Thoracic aorta (tissue), 2 donors: ENCODE data around the gene GREB1L. TPM values are rescaled to one million over a fixed set of nuclear protein-coding genes. Genes with fewer than 3 reads are reported as not detected.

Source experiments
- ATAC-seq: fragments of 150-250 bp; one replicate; pipeline ENCODE4 v1.8.0; 2017; ENCODE audit warnings: low read depth; ENCODE audit not compliant: insufficient number of reproducible peaks, low FRiP score
- DNase-seq: peaks from one replicate; pipeline ENCODE4 v3.0.0-alpha.2; 2020; ENCODE audit warnings: low spot score
- H3K27ac ChIP-seq, 2 donors: fragments of 200-600 bp; sonication (generic); 1 replicate in 1 of 2; 2 replicates in 1 of 2; pipeline ENCODE4 v1.5.1; 2016; ENCODE audit warnings: mild to moderate bottlenecking in 2 of 2, moderate library complexity in 2 of 2
- H3K27me3 ChIP-seq: fragments of 200-600 bp; sonication (generic); replicated peaks from 2 replicates; pipeline ENCODE4 v1.6.0; 2016; ENCODE audit warnings: mild to moderate bottlenecking; ENCODE audit not compliant: insufficient read depth
- H3K36me3 ChIP-seq: fragments of 200-600 bp; sonication (generic); one replicate; pipeline ENCODE4 v1.5.1; 2016
- H3K4me1 ChIP-seq, 2 donors: fragments of 200-600 bp; sonication (generic); 1 replicate in 1 of 2; 2 replicates in 1 of 2; pipeline versions ENCODE4 v1.5.1 to v1.6.0; 2016; ENCODE audit warnings: low read depth in 2 of 2, mild to moderate bottlenecking in 1 of 2; ENCODE audit not compliant: control insufficient read depth in 1 of 2
- H3K4me3 ChIP-seq: fragments of 200-600 bp; sonication (generic); 2 replicates; pipeline ENCODE4 v1.5.1; 2016; ENCODE audit warnings: mild to moderate bottlenecking
- H3K9me3 ChIP-seq: fragments of 200-600 bp; sonication (generic); 2 replicates; pipeline ENCODE4 v1.5.1; 2016
- total RNA-seq, 2 donors: library from RNA; depleted of rRNA; stranded (reverse); fragments of >200 nt; gene quantifications; one replicate each; pipeline versions ENCODE4 v1.1.0 to v1.2.3, GENCODE V29; 2016
- TF ChIP-seq, protein P1 (sequence below): fragments of 200-600 bp; sonication (generic); IDR thresholded peaks from one replicate; pipeline ENCODE4 v1.5.1; 2019; ENCODE audit warnings: antibody characterized with exemption

GREB1L gene
- 10 to 100 TPM; 12.7 to 20.0 TPM for total RNA-seq

DNA sequence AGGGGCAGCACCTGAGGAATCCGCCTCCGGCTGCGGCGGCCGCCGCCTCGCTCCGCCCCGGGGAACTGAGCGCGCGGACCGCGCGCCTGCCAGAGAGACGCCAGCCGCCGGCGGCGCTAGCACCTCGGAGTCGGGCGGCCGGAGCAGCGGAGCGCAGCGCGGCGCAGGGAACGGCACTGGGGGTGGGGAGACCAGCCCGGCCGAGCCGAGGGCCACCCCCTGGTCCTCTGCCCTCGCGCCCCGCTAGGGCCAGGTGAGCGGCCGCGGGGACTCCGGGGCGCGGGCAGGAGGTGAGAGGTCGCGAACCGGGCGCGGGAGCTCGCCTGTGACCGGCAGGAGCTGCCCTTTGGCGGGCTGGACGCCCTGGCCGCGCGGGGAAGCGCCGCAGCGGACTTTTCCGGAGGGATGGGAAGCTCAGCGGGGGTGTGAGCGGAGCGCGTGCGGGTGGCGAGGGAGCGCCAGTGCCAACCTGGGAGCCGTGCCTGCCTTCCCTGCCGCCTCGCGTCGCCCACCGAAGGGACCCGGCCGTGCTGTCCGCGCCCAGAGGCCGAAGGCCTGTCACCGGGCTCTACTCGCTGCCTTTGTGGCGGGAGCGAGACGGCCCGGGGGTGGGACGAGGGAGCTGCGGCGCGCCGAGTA is at the start of gene GREB1L:
GREB1L (plus strand) TSS at position 92 of the 639 bp plus-strand sequence. CDS start 141,287 bp downstream, outside the sequence.
- H3K27ac ChIP-seq = peak within 1 kb of the TSS; percentile 31 to 64
- TF ChIP-seq, protein P1, sequence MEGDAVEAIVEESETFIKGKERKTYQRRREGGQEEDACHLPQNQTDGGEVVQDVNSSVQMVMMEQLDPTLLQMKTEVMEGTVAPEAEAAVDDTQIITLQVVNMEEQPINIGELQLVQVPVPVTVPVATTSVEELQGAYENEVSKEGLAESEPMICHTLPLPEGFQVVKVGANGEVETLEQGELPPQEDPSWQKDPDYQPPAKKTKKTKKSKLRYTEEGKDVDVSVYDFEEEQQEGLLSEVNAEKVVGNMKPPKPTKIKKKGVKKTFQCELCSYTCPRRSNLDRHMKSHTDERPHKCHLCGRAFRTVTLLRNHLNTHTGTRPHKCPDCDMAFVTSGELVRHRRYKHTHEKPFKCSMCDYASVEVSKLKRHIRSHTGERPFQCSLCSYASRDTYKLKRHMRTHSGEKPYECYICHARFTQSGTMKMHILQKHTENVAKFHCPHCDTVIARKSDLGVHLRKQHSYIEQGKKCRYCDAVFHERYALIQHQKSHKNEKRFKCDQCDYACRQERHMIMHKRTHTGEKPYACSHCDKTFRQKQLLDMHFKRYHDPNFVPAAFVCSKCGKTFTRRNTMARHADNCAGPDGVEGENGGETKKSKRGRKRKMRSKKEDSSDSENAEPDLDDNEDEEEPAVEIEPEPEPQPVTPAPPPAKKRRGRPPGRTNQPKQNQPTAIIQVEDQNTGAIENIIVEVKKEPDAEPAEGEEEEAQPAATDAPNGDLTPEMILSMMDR = peak; percentile 32
- no peaks in the 10 kb centered on the region for H3K36me3 ChIP-seq
- no peaks in the 10 kb centered on the region for H3K4me1 ChIP-seq
- ATAC-seq = peak; percentile 48
- no peaks in the 10 kb centered on the region for H3K9me3 ChIP-seq
- DNase-seq = no peak
- no peaks in the 10 kb centered on the region for H3K27me3 ChIP-seq
- peak within 1 kb of the TSS; percentile 88 for H3K4me3 ChIP-seq

DNA sequence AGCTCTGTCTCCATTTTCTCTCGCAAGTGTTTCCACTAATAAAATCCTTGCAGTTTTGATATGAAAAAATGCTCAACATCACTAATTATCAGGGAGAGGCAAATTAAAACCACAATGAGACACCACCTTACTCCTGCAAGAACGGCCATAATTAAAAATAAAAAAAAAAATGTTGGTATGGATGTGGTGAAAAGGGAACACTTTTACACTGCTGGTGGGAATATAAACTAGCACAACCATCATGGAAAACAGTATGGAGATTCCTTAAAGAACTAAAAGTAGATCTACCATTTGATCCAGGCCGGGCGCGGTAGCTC is 49.8 kb upstream of the GREB1L start:
- no peak overlapping the region for H3K4me3 ChIP-seq
- H3K27ac ChIP-seq = no peak overlapping the region
- H3K4me1 ChIP-seq = no peaks in the 10 kb centered on the region
- no peaks in the 10 kb centered on the region for H3K36me3 ChIP-seq
- DNase-seq (no peak), ATAC-seq (no peak)
- TF ChIP-seq, protein P1 = peak; percentile 7
- no peaks in the 10 kb centered on the region for H3K27me3 ChIP-seq
- H3K9me3 ChIP-seq = no peaks in the 10 kb centered on the region

DNA sequence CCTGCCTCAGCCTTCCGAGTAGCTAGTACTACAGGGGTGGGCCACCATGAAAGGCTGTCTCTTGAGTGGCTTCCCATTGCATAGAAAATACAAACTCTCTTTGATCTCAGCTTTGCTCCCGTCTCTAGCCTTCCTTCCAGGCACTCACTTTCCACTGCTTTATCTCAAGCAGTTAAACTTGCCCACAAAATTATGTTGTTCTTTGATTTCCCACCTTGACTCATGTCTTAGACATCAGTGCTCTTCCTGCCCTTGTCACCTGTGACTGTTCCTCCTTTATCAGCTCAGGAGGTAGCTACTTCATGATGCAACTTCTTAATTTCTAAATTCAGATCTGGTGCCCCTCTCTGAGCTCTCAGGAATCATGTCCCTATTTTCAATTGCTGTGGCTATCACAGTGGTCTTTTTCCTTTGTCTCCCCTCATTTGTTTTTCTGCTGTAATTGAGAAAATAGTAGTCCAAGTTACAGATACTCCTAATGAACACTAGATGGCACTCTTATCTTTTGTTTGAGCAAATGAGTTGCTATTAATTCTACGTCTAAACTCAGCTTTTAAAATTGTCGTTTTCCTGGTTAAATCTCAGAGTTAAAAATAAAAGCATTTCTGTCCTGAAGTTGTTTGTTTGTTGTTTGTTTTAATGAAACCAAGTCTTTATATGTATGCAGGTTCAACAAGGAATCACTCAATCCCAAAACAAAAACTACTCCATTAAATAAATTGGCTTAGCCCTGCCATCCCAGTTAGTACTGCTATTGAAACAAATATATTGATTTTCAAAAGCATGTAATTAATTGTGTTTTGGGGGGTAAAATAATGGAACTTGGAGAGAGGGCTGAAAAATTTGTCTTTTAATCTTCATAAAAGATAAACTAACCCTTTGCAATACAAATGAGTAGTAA is 46.9 kb upstream of the GREB1L start:
- DNase-seq = no peak
- TF ChIP-seq, protein P1 = peak; percentile 73
- no peak overlapping the region for H3K27ac ChIP-seq
- H3K27me3 ChIP-seq = no peaks in the 10 kb centered on the region
- no peak for ATAC-seq
- H3K9me3 ChIP-seq = no peaks in the 10 kb centered on the region
- H3K4me3 ChIP-seq = no peak overlapping the region
- no peaks in the 10 kb centered on the region for H3K36me3 ChIP-seq
- no peaks in the 10 kb centered on the region for H3K4me1 ChIP-seq

DNA sequence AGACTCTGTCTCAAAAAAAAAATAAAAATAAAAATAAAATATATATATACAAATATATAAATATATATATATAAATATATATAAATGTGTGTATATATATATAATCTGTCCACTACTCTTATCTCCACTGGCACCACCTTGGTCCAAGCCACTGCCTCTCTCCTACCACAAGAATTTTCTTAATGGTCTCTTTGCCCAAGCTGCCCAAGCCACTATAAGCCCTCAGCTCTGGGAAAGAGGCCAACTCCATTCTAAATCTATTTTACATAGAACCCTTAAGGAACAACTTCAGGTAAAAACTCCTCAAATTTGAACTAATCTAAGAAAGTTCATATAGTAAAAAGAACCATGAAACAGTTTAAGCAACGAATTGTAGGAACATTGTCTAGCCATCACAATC is 45.6 kb upstream of the GREB1L start:
- no peak for ATAC-seq
- Histone ChIP-seq H3K4me1 (no peaks in the 10 kb centered on the region), H3K27ac (no peak overlapping the region), H3K4me3 (no peak overlapping the region), H3K9me3 (no peaks in the 10 kb centered on the region), H3K27me3 (no peaks in the 10 kb centered on the region), H3K36me3 (no peaks in the 10 kb centered on the region)
- TF ChIP-seq, protein P1 = no peak
- no peak for DNase-seq

DNA sequence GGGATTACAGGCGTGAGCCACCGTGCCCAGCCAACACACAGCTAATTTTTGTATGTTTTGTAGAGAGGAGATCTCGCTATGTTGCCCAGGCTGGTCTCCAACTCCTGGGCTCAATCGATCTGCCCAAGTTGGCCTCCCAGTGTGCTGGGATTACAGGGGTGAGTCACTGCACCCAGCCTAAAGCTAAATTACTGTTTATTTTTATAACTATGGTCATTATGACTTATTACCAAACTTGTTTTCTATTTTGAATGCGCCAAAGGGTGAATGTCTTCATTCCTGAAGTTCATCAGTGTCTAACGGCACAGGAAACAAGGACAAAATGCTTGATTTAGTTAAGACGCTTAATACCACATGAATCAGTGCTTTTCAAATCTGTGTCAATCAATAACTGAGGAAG is 38.9 kb upstream of the GREB1L start:
- Histone ChIP-seq H3K36me3 (no peaks in the 10 kb centered on the region), H3K4me3 (no peak overlapping the region), H3K9me3 (no peaks in the 10 kb centered on the region), H3K4me1 (no peaks in the 10 kb centered on the region), H3K27me3 (no peaks in the 10 kb centered on the region), H3K27ac (no peak overlapping the region)
- no peak for ATAC-seq
- DNase-seq = no peak
- TF ChIP-seq, protein P1 = no peak
